ENCODE results near the gene PLVAP. TPM values are rescaled to one million over a fixed set of nuclear protein-coding genes. Genes with fewer than 3 reads are reported as not detected.

Gene PLVAP
- total RNA-seq, 2 experiments from 2014 or later = not detected

DNA sequence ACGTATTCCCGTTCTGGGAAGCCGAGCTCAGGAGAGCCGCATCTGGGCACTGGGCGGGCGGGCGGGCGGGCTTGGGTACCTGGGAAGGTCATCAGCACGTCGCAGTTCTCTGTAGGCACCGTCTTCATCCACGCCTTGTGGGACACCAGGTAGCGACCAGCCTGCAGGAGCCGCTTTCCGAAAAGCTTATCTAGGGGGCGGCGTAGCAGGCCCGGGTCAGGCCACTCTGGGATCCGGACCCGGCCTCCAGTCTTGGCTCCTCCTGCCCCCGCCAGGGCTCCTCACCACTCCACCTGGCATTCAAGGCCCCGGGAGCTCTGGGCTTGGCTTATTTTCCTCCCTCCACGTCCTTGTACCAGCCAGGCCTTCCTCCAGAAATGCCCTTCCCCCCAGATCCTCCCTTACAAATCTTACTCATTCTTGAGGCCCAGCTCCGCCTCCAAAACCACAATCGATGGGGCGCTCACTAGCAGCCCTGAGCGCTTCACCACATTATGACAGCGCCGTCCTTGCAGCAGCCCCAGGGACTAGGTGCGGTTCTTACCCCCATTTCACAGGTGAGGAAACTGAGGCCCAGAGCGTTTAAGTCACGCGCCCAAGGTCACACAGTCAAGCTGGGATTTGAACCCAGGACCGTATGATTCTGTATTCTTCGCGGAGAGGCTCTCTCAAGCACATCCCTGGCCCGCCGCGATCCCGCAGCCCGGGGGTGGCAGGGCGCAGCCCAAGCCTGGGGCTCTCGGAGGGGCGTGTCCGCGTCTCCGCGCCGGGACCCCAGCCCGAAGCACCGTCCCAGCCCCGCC is 43.3 kb downstream of the PLVAP start:
- ChIA-PET CTCF (interaction anchor here (0.5 to 2.2 kb wide), 10 partner anchors 10 to 86 kb away, joined by 3 to 7 read pairs (median 4); partner anchors contain the start of genes DDA1, MRPL34 and MVB12A), POLR2A (no interaction called here)
- DNase-seq = peak; percentile 84
- peaks cover 52% of the 10 kb centered on the region for H3K4me1 Mint-ChIP-seq
- H3K27ac Mint-ChIP-seq = peak overlapping the region; percentile 95
- no peaks in the 10 kb centered on the region for H3K9me3 Mint-ChIP-seq
- peaks cover 13% of the 10 kb centered on the region for H3K27me3 Mint-ChIP-seq
- H3K4me3 Mint-ChIP-seq = peak overlapping the region; percentile 86
- H3K36me3 Mint-ChIP-seq (ENCODE audit: low read depth) = peaks cover 16% of the 10 kb centered on the region

GRCh38 chr19:17332677-17333581 is 44.2 kb downstream of the PLVAP start:
- DNase-seq = peak; percentile 55
- Mint-ChIP-seq H3K27me3 (peaks cover 13% of the 10 kb centered on the region), H3K4me1 (peaks cover 43% of the 10 kb centered on the region), H3K27ac (no peak overlapping the region), H3K4me3 (peak overlapping the region; percentile 54), H3K9me3 (no peaks in the 10 kb centered on the region), H3K36me3 (ENCODE audit: low read depth) (peaks cover 16% of the 10 kb centered on the region)
- POLR2A ChIA-PET = no interaction called here
- CTCF ChIA-PET = interaction anchor here (0.5 to 2.2 kb wide), 14 partner anchors 9 to 73 kb away, joined by 3 to 7 read pairs (median 4); partner anchors contain the start of genes DDA1 and MRPL34

DNA sequence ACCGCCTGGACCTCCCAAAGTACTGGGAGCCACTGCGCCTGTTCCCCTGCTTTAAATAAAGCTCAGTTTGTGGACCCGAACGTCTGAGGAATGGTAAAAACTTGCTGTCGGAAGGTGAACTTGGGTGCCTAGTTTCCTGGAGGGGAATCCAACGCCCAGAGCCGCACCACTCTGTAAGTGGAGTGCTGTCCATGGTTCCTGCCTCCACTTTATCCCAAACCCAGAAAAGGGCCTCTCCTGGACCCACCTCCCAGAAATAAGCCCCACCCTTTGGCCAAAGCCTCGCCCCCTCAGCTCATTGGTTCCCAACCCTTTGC is 44.8 kb downstream of the PLVAP start:
- H3K27ac Mint-ChIP-seq = no peak overlapping the region
- no peaks in the 10 kb centered on the region for H3K9me3 Mint-ChIP-seq
- DNase-seq = no peak
- CTCF ChIA-PET = interaction anchor here (0.6 to 2.2 kb wide), 9 partner anchors 8 to 416 kb away, joined by 3 to 7 read pairs (median 3); partner anchors contain the start of gene MRPL34
- POLR2A ChIA-PET = no interaction called here
- peaks cover 13% of the 10 kb centered on the region for H3K27me3 Mint-ChIP-seq
- peaks cover 16% of the 10 kb centered on the region for H3K36me3 Mint-ChIP-seq (ENCODE audit: low read depth)
- H3K4me1 Mint-ChIP-seq = peaks cover 42% of the 10 kb centered on the region
- H3K4me3 Mint-ChIP-seq = no peak overlapping the region

GRCh38 chr19:17331045-17331558 is 46.0 kb downstream of the PLVAP start:
- peaks cover 37% of the 10 kb centered on the region for H3K4me1 Mint-ChIP-seq
- no peak overlapping the region for H3K4me3 Mint-ChIP-seq
- H3K27me3 Mint-ChIP-seq = peaks cover 13% of the 10 kb centered on the region
- no peak for DNase-seq
- CTCF ChIA-PET = interaction anchor here (0.9 to 1.9 kb wide), 4 partner anchors 9 to 22 kb away, joined by 3 to 4 read pairs (median 4); partner anchors contain the start of gene DDA1
- POLR2A ChIA-PET = no interaction called here
- no peak overlapping the region for H3K27ac Mint-ChIP-seq
- H3K9me3 Mint-ChIP-seq = no peaks in the 10 kb centered on the region
- peaks cover 16% of the 10 kb centered on the region for H3K36me3 Mint-ChIP-seq (ENCODE audit: low read depth)

DNA sequence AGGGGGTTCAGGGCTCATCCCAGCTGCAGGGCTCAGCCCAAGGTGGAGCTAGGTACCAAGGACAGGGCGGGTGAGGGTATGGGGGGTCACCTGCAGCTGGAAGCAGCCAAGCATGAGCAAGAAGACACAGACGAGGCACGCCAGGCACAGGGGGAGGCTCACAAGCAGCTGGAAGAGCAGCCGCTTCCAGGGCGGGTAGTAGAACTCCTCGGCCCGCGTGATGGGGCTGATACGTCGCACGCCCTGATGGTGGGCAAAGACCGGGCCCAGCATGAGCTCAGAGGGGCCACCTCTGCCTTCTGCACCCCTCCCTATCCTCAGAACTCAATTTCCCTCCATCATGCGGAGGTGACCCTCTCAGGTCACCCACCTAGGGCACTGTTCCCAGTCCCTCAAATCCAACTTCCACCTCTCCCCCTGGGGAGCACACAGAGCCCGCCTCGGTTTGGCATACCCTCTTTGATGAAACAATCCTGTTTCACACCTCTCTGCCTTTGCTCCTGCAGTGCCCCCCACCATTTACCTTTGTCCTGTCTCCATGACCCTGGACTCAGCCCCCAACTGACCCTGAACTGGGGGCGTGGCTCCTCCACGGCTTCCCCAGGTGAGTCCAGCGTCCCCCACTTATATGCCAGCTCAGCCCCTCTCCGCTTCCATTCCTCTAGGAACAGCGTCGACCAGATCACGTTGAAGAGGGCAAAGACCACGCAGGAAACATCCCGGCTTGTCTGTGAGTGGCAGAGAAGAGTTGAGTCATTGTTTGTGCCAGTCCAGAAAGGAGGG is 46.7 kb downstream of the PLVAP start:
- Mint-ChIP-seq H3K27me3 (peaks cover 13% of the 10 kb centered on the region), H3K4me3 (no peak overlapping the region), H3K9me3 (no peaks in the 10 kb centered on the region), H3K36me3 (ENCODE audit: low read depth) (peaks cover 16% of the 10 kb centered on the region), H3K27ac (no peak overlapping the region), H3K4me1 (peaks cover 33% of the 10 kb centered on the region)
- no peak for DNase-seq
- POLR2A ChIA-PET = no interaction called here
- CTCF ChIA-PET = interaction anchor here (0.5 to 1.9 kb wide), 7 partner anchors 10 to 189 kb away, joined by 3 to 4 read pairs (median 3); partner anchors contain the start of gene DDA1

DNA sequence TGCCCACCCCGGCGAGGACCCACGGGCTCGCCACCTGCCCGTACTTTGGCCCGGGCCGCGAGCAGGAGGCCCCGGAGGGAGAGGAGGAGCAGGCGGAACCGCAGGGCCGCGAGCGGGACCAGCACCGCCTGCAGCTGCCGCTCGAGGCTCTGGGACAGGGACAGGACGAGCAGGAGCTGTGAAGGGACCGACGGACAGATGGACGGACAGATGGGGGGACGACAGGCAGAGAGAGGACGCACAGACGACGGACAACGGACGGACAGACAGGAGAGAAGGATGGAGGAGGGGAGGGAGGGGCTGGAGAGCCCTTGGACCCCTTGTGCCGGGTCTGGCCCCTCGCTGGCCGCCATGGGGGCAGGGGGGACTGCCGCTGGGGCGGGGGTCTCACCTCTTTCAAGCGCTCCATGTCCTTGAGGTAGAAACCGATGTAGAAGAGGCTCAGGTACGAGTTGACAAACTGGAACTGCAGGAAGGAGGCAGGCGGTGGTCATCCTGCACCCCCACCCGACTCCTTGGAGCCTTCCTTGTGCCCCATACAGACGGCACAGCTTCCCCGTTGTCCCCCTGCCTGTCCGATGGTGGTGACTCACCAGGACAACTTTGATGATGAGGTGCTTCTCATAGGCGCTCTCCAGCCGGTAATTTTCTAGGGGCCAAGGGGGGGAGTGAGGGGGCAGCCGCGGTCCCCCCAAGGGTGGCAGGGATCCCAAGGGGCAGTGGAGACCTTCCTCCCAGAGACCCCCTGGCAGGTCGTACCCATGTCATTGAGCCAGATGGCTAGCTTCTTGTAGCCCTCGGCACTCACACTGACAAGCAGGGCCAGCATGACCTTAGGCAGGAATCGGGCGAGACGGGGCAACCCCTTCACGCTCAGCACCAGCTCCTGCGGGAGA is 47.5 kb downstream of the PLVAP start:
- DNase-seq = no peak
- POLR2A ChIA-PET = no interaction called here
- peak overlapping the region; percentile 30 for H3K4me3 Mint-ChIP-seq

GRCh38 chr19:17328517-17329365 is 48.4 kb downstream of the PLVAP start:
- Mint-ChIP-seq H3K36me3 (ENCODE audit: low read depth) (peaks cover 13% of the 10 kb centered on the region), H3K27me3 (peaks cover 13% of the 10 kb centered on the region), H3K9me3 (no peaks in the 10 kb centered on the region), H3K27ac (no peak overlapping the region), H3K4me3 (peak overlapping the region; percentile 45), H3K4me1 (peaks cover 23% of the 10 kb centered on the region)
- ChIA-PET CTCF (interaction anchor here (1.0 to 2.7 kb wide), 2 partner anchors 11 to 23 kb away, joined by 3 to 7 read pairs; partner anchors contain the start of gene MRPL34), POLR2A (no interaction called here)
- DNase-seq = no peak

More for the DNA sequence above, 47.5 kb downstream of the PLVAP start:
- Mint-ChIP-seq H3K27me3 (peaks cover 13% of the 10 kb centered on the region), H3K36me3 (ENCODE audit: low read depth) (peaks cover 16% of the 10 kb centered on the region), H3K27ac (no peak overlapping the region), H3K4me1 (peaks cover 26% of the 10 kb centered on the region), H3K9me3 (no peaks in the 10 kb centered on the region)
- CTCF ChIA-PET = interaction anchor here (0.6 to 1.9 kb wide), 6 partner anchors 10 to 190 kb away, joined by 3 to 4 read pairs (median 3); partner anchors contain the start of genes DDA1 and MRPL34

GRCh38 chr19:17327654-17328516 is 49.3 kb downstream of the PLVAP start:
- POLR2A ChIA-PET = no interaction called here
- CTCF ChIA-PET = interaction anchor here (1.0 to 2.7 kb wide), 7 partner anchors 10 to 35 kb away, joined by 3 to 7 read pairs (median 4); partner anchors contain the start of genes DDA1 and MRPL34
- Mint-ChIP-seq H3K36me3 (ENCODE audit: low read depth) (peaks cover 10% of the 10 kb centered on the region), H3K27me3 (peaks cover 13% of the 10 kb centered on the region), H3K9me3 (no peaks in the 10 kb centered on the region), H3K27ac (no peak overlapping the region), H3K4me3 (peak overlapping the region; percentile 45), H3K4me1 (peaks cover 19% of the 10 kb centered on the region)
- peak; percentile 46 for DNase-seq

- CTCF ChIA-PET = interaction anchor here (0.6 to 2.7 kb wide), 7 partner anchors 9 to 34 kb away, joined by 3 to 7 read pairs (median 4); partner anchors contain the start of gene DDA1
These were observed 50.0 kb downstream of the PLVAP start for GRCh38 chr19:17327068-17327653.

GRCh38 chr19:17326595-17326966 is 50.6 kb downstream of the PLVAP start:
- ChIA-PET CTCF (interaction anchor here (0.6 to 2.7 kb wide), 7 partner anchors 9 to 34 kb away, joined by 3 to 7 read pairs (median 4); partner anchors contain the start of gene DDA1), POLR2A (no interaction called here)
- no peak overlapping the region for H3K4me3 Mint-ChIP-seq
- H3K27ac Mint-ChIP-seq = no peak overlapping the region
- H3K4me1 Mint-ChIP-seq = peaks cover 15% of the 10 kb centered on the region
- no peaks in the 10 kb centered on the region for H3K9me3 Mint-ChIP-seq
- H3K36me3 Mint-ChIP-seq (ENCODE audit: low read depth) = peaks cover 12% of the 10 kb centered on the region
- DNase-seq = no peak
- peaks cover 13% of the 10 kb centered on the region for H3K27me3 Mint-ChIP-seq

More at GRCh38 chr19:17327068-17327653, 50.0 kb downstream of the PLVAP start:
- no peak for DNase-seq
- H3K27me3 Mint-ChIP-seq = peaks cover 13% of the 10 kb centered on the region
- H3K4me1 Mint-ChIP-seq = peaks cover 15% of the 10 kb centered on the region
- POLR2A ChIA-PET = no interaction called here
- no peak overlapping the region for H3K27ac Mint-ChIP-seq
- no peaks in the 10 kb centered on the region for H3K9me3 Mint-ChIP-seq
- peaks cover 12% of the 10 kb centered on the region for H3K36me3 Mint-ChIP-seq (ENCODE audit: low read depth)
- H3K4me3 Mint-ChIP-seq = no peak overlapping the region

All from activated CD4-positive, alpha-beta T cell treated with anti-CD3 and anti-CD28 coated beads, Interleukin-2, amount 10 ng/mL, durations not matched to agents 7 days and 5 days (primary cell).